Measurements from ENCODE around the gene SMARCC1.
"Not testable (repeated sequence)": the region's sequence is repeated elsewhere in the genome, so short reads cannot be mapped to it uniquely, and the experiment has no call there.

Gene SMARCC1

DNA sequence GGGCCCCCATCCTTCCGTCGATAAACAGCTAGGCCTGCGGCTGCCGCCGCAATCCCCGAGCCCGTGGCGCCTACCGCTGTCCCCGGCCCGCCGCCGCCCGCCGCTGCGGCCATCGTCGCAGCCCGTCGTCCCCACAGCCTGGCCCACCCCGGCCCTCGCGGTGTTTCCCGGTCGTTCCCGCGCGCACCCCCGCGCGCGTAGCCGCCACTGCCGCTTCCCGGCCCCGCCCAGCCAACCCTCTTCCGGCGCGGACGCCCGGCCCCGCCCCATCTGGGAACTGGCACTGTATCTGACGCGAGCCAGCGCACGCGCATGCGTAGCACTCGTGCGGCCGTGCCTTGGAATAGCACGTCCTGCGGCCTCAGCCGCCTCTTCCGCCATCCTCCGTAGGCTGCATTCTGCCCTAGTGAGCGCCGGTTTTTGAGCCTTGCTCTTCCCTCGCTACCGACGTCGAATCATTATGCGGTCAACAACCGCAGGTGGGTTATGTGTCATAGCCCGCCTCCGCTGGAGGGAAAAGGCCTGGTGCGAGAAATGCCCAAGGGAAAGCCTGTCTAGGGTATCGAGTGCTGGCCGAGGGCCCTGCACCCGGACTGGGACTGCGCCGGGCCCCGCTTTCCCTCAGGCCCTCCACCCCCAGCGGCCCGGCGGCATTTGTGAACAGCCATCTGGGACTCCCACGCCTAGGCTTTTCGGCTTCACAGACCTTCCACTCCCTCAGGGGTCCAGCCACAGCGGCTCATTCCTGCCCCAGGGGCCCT is at the start of gene SMARCC1:
Gene SMARCC1 (minus strand): TSS at position 209 of the 761 bp plus-strand sequence. CDS start 96 bp downstream, at position 113.
- DNase-seq (ENCODE audit: insufficient read length, low spot score) (peak; percentile 92), FAIRE-seq (peak; percentile 94)
- TF ChIP-seq POLR2A (IDR thresholded peaks at IDR 0.05; ENCODE audit: low read depth, low read length): peak; percentile 87

DNA sequence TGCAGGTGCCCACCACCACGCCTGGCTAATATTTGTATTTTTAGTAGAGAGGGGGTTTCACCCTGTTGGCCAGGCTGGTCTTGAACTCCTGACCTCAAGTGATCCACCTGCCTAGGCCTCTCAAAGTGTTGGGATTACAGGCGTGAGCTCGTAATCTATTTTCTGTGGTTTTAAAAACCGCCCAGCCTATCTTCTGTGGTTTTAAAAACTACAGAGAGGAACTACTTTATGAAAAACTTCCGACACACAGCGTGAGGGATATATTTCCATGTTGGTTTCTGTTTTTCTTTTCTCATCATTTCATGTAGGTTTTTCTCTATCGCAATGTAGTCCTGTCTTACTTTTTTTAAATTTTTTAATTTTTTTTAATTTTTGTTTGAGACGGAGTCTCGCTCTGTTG is 47.8 kb upstream of the SMARCC1 start:
- FAIRE-seq; DNase-seq (ENCODE audit: insufficient read length, low spot score): not testable (repeated sequence)

DNA sequence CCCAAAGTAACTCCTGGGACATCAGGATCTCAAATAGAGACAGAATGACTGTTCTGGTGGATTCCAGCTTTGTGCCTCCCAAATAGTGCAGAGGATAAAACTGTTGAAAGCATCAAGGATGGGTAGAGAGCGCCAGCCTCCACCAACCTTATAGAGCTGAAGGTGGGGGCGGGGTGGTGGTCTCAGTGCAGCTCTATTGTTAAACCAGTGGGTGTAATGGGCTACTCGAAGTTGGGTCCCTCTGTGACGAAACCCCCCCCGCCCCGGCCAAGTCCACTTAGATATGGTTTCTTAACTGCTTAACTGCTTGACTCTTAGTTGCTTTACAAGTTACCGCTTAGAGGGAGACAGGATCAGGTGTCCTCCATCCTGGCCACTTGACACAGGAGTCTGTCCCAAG is 43.9 kb upstream of the SMARCC1 start:
- DNase-seq (ENCODE audit: insufficient read length, low spot score): no peak
- FAIRE-seq: no peak
- no peak for TF ChIP-seq POLR2A (IDR thresholded peaks at IDR 0.05; ENCODE audit: low read depth, low read length)

DNA sequence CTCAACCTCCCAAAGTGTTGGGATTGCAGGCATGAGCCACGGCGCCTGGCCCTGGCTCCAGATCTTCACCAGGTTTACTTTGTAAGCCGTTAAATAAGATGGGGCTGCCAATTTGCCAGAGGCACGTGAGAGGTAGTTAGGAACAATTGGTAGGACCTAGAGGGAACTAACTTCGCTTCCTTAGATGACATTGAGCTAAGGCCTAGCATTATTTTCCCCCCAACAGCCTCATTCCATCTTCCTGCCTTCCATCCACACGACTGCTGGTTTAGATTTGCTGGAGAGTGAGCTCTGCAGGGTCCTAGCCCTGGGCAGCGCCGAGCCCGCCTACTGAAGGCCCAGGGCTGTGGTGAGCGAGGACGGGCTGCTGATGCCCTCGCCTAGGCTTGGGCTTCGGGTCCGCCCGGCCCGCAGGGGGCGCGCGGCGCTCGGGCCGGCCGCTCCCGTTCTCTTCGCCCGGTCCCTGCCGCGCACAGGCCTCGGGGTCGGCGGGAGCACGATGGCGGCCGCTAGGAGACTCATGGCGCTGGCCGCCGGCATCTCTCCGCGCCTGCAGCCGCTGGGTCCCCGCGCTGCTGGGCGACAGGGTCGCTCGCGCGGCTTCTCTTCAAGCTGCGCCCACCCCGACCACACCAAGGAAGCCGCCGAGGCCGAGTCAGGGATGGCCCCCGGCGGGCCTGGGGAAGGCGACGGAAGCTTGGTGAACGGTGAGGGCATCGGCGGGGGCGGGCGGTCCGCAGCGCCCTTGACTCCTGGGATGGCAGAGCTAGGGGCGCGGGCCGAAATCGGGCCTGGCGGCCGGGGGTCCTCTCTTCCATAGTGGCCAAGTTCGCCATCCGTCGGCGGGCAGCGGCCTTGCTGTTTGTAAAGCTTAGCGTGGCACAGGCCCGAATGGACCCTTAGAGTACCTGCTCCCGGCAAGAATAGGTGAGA is 43.1 kb upstream of the SMARCC1 start:
- peak; percentile 66 for TF ChIP-seq POLR2A (IDR thresholded peaks at IDR 0.05; ENCODE audit: low read depth, low read length)
- FAIRE-seq (no peak), DNase-seq (ENCODE audit: insufficient read length, low spot score) (peak; percentile 95)

DNA sequence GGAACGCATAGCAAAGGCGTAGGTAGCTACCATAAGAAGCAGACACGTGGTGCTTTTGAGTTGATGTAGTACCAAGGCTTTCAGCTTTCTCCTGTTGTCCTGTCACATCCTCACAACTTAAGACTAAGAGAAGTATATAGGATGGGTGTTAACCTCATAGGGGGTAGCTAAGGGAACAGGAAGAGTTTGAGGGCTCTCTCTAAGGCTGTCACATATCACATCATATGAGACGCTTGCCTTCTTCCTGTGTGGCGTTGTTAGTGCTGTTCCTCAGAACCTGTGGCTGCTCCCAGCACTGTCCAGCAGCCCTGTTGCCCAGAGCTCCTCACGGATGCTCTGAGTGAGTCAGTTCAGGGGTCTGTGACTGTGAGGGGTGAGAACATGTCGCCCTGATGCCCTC is 35.9 kb upstream of the SMARCC1 start:
- FAIRE-seq (no peak), DNase-seq (ENCODE audit: insufficient read length, low spot score) (no peak)
- TF ChIP-seq POLR2A (IDR thresholded peaks at IDR 0.05; ENCODE audit: low read depth, low read length): no peak

DNA sequence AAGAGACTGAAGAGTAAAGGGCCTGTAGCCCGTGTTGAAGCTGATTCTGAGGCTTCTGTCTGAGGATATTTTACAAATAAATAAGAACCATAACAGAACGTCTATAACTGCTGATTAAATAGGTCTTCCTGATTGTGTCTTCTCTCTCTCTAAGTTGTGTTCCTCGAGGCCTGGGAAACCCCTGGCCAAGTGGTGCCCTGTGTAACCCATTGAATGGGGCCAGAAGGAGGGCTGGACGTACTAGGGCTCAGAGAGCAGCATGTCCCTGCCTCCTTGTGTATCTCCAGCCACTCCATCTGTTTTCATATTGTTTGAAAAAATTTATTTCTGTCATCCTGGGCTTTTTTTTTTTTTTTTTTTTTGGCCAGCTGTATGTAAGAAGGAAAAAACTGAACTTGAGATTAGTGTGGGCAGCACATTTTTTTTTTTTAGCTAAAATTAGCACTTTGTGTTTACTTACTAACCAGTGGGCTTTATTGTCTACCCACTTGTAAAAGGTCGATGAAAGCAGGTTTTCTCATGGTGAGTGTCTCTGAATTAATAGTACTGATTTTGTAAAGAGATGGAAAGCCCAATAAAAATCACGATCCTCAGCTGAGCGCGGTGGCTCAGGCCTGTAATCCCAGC is 32.0 kb upstream of the SMARCC1 start:
- TF ChIP-seq POLR2A (IDR thresholded peaks at IDR 0.05; ENCODE audit: low read depth, low read length): no peak
- no peak for DNase-seq (ENCODE audit: insufficient read length, low spot score)
- FAIRE-seq: no peak

DNA sequence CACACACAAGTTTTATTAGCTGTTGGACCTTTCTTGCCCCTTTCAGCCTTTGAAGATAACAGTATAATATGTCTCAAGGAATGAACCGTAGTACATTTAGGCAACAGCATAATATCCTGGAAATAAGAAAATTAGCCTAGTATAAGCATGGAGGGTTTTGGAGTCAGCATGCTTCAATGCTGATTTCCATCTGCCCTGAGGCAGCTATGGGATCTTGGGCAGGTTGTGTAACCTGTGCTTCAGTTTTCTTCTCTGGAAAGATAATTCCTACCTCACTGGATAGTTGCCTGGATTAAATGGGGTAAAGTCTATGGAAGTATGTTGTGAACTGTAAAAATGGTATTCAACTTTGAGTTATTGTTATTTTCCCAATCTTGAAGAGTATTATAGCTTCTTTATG is 22.9 kb upstream of the SMARCC1 start:
- no peak for DNase-seq (ENCODE audit: insufficient read length, low spot score)
- FAIRE-seq: no peak
- no peak for TF ChIP-seq POLR2A (IDR thresholded peaks at IDR 0.05; ENCODE audit: low read depth, low read length)

DNA sequence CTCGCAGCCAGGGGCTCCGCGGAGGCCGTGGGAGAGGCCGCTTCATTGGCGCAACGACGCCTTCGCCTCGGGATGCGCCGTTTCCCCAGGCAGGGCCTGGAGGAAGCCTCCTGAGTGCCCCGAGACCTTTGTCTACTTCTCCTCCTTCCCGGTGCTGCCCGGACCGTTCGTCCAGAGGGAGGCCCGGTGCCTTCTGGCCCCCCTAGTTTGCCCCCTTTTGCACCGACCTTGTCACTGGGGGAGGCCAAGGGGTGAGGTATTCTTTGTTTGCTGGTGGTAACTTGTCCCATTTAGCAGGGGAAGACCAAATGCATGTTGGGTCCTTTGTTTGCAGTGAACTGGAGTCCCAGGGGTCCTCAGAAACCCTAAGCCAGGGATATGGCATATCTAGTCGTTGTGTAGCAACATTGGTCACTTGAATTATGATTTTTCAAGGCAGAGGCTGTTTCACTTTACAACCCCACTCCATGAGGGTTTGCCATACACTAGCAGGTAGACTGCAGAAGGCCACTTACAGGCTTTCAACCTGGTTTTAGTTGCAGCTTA is 21.9 kb upstream of the SMARCC1 start:
- no peak for DNase-seq (ENCODE audit: insufficient read length, low spot score)
- FAIRE-seq: no peak
- TF ChIP-seq POLR2A (IDR thresholded peaks at IDR 0.05; ENCODE audit: low read depth, low read length): peak; percentile 37; the same call in 1 of the 2 replicates

DNA sequence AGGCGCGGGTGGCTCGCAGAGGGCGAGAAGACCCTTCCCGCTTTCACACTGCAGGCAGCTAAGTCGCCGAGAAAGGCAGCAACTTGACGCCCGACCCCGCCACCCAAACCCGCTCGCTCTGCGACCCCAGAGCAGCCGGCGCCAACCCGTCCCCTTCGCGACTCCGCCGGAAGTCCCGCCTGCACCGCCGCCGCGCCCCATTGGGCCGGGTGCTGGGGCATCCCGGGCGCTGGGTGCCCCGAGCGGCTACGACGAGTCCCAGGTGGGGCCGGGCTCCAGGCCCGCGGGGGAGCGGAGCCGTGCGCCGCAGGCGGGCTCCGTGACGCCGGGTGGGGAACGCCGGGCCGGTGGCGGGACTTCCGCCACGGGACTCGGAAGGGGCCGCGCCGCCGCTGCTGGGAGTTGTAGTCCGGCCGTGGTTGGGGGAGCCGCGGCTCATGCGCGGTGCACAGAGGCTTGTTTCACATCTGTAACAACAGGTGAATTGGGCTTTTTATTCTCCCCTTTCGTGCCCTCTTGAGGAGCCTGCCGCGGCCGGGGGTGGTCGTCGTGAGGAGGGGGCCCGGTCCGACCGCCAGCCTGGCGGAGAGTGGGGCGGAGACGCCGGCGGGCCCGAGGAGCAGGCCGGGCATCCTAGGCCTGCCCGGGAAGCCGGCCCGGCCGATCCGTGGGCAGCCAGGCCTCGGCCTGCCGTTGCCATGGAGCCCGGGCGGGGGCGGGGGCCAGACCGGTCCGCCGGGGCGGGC is 21.2 kb upstream of the SMARCC1 start, which contains the start of gene DHX30:
Gene DHX30 (plus strand): TSS at position 405 of the 746 bp plus-strand sequence. CDS start 7,546 bp downstream, outside the sequence.
- TF ChIP-seq POLR2A (IDR thresholded peaks at IDR 0.05; ENCODE audit: low read depth, low read length): peak; percentile 59
- DNase-seq (ENCODE audit: insufficient read length, low spot score) (peak; percentile 90), FAIRE-seq (no peak)

DNA sequence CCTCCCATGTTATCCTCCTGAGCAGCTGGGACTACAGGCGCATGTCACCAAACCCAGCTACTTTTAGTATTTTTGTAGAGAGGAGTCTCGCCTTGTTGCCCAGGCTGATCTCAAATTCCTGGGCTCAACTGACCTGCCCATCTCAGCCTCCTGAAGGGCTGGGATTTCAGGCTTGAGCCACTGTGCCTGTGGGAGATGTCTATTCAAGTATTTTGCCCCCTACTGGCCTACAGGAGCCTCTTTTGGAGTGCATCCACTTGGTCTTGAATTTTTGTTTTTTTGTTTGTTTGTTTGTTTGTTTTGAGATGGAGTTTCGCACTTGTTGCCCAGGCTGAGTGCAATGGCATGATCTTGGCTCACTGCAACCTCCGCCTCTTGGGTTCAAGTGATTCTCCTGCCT is 18.0 kb upstream of the SMARCC1 start:
- no peak for TF ChIP-seq POLR2A (IDR thresholded peaks at IDR 0.05; ENCODE audit: low read depth, low read length)
- no peak for DNase-seq (ENCODE audit: insufficient read length, low spot score)
- FAIRE-seq: no peak

DNA sequence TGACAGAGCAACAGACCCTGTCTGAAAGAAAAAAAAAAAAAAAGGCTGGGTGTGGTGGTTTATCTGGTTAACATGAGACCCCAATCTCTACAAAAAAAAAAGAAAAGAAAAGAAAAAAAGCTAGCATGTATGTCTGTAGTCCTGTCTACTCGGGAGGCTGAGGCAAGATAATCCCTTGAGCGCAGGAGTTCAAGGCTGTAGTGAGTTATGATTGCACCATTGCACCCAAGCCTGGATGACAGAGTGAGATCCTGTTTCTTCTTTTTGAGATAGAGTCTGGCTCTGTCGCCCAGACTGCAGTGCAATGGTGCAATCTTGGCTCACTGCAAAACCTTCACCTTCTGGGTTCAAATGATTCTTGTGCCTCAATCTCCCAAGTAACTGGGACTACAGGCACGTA is 12.9 kb upstream of the SMARCC1 start:
- no peak for FAIRE-seq
- DNase-seq (ENCODE audit: insufficient read length, low spot score): no peak
- TF ChIP-seq POLR2A (IDR thresholded peaks at IDR 0.05; ENCODE audit: low read depth, low read length): no peak

DNA sequence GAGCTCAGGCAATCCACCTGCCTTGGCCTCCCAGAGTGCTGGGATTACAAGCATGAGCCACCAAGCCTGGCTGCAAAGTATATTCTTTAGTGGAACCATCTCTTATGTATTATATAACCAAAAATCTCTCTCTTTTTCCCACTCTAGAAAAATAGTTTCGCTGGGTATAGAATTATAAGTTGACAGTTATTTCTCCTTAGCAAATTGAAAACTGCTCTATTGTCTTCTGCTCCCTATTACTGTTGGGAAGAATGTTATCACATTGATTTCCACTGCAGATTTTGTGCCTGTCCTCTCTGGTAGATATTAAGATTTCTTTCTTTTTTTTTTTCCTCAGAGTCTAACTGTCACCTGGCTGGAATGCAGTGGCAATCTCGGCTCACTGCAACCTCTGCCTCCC is 11.0 kb upstream of the SMARCC1 start:
- FAIRE-seq (no peak), DNase-seq (ENCODE audit: insufficient read length, low spot score) (no peak)
- no peak for TF ChIP-seq POLR2A (IDR thresholded peaks at IDR 0.05; ENCODE audit: low read depth, low read length)

DNA sequence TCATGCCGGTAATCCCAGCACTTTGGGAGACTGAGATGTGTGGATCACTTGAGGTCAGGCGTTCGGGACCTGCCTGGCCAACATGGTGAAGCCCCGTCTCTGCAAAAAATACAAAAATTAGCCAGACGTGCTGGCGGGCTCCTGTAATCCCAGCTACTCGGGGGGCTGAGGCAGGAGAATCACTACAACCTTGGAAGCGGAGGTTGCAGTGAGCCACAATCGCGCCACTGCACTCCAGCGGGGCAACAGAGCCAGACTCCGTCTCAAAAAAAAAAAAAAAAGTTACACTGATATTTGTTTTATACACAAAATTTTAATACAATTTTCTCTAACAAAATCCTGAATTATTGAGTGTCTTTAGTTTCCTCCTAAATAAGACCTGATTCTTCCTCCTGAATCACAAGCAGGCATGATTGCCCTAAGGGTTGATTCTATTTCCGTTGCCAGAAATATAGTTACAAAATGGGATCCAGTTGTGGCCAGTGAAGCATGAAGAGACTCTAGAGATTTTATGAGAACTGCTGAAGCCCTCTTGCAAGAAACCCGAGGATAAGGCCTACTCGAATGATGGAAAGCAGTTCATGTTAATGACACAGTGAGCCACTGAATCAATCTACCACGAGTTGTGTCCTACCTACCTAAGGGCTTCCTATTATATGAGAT is 9.6 kb upstream of the SMARCC1 start:
- no peak for DNase-seq (ENCODE audit: insufficient read length, low spot score)
- FAIRE-seq: no peak
- TF ChIP-seq POLR2A (IDR thresholded peaks at IDR 0.05; ENCODE audit: low read depth, low read length): no peak

Data from H54 (cell line).